GM18907 (cell line): ENCODE results near the gene TARBP1.
A peak's percentile ranks its signal among the peaks of the same experiment; 100 is the strongest.

Experiments
- ATAC-seq: cut with Tn5 transposase; IDR thresholded peaks from one replicate; pipeline ENCODE4 v1.9.1; 2021; ENCODE audit warnings: mild to moderate bottlenecking, moderate library complexity; ENCODE audit not compliant: unreplicated experiment

The TARBP1 gene

GRCh38 chr1:234488054-234489006 is 9.4 kb upstream of the TARBP1 start:
- ATAC-seq: no peak

- no peak for ATAC-seq
These were observed 8.2 kb upstream of the TARBP1 start for GRCh38 chr1:234486858-234487840.

- no peak for ATAC-seq
These were observed 6.2 kb upstream of the TARBP1 start for GRCh38 chr1:234484991-234485739.

- no peak for ATAC-seq
These were observed 5.2 kb upstream of the TARBP1 start for GRCh38 chr1:234484218-234484617.

- ATAC-seq: no peak
These were observed 2.8 kb upstream of the TARBP1 start for GRCh38 chr1:234481771-234482170.

- no peak for ATAC-seq
These were observed 887 bp upstream of the TARBP1 start for GRCh38 chr1:234479866-234480265.

- no peak for ATAC-seq
These were observed 256 bp upstream of the TARBP1 start for GRCh38 chr1:234479310-234479559.

- ATAC-seq: peak; percentile 72
These were observed 863 bp downstream of the TARBP1 start for GRCh38 chr1:234478152-234478480.

GRCh38 chr1:234477386-234478151 is 1.4 kb downstream of the TARBP1 start:
- ATAC-seq: no peak

- no peak for ATAC-seq
These were observed 2.8 kb downstream of the TARBP1 start for GRCh38 chr1:234476172-234476571.

- no peak for ATAC-seq
These were observed 3.7 kb downstream of the TARBP1 start for GRCh38 chr1:234475167-234475793.

- ATAC-seq: no peak
These were observed 4.6 kb downstream of the TARBP1 start for GRCh38 chr1:234474375-234474774.

GRCh38 chr1:234473118-234473517 is 5.9 kb downstream of the TARBP1 start:
- ATAC-seq: no peak

GRCh38 chr1:234469376-234469775 is 9.6 kb downstream of the TARBP1 start:
- no peak for ATAC-seq

- no peak for ATAC-seq
These were observed 10.4 kb downstream of the TARBP1 start for GRCh38 chr1:234468580-234468979.

- ATAC-seq: no peak
These were observed 11.2 kb downstream of the TARBP1 start for GRCh38 chr1:234467821-234468220.

- no peak for ATAC-seq
These were observed 12.0 kb downstream of the TARBP1 start for GRCh38 chr1:234466945-234467344.

- ATAC-seq: no peak
These were observed 15.2 kb downstream of the TARBP1 start for GRCh38 chr1:234463749-234464148.

GRCh38 chr1:234460652-234461051 is 18.3 kb downstream of the TARBP1 start:
- ATAC-seq: no peak
